Measurements from ENCODE around the gene ABHD17A.

DNA sequence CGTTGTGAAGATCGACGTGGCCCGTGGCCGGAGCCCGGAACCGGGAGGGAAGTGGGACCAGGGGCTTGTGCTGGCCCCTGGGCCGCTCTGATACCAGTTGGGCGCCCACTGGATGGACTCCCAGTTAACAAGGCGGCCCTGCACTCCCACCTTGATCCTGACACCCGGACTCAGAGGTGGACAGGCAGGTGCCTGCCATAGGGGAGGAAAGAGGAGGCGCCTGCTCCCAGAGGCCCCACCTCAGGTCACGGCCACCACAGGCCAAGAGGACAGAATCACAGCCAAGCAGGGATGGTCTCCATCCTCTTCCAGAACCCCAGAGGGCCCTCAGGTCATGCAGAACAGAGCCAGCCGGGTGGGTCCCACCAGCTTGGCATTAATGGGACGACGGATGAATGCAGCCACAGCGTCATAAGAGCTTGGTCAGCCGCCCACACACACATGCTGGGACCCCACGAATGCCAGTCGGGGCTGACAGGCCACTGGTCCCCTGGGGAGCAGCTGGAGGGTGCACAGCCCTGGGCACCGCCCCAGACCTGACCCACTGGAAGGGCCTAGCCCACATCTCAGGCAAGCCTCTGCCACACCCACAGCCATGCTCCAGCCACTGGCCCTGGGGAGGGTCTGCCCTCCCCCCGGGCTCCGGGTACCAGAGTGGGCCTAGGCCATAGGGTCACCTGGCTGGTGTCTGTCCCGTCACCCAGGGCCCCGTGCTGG is 12.3 kb downstream of the ABHD17A start:
- no peak for TF ChIP-seq OVOL2 (CRISPR knock-in tag; IDR thresholded peaks at IDR 0.05; ENCODE audit: borderline replicate concordance)
- TF ChIP-seq CREB1 (CRISPR knock-in tag; IDR thresholded peaks at IDR 0.05) = no peak
- no peak for TF ChIP-seq TEAD4 (CRISPR knock-in tag; IDR thresholded peaks at IDR 0.05)
- TF ChIP-seq, protein P1, sequence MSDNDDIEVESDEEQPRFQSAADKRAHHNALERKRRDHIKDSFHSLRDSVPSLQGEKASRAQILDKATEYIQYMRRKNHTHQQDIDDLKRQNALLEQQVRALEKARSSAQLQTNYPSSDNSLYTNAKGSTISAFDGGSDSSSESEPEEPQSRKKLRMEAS (CRISPR knock-in tag; IDR thresholded peaks at IDR 0.05) = no peak
- no peak for TF ChIP-seq ESRRA (CRISPR knock-in tag; IDR thresholded peaks at IDR 0.05; ENCODE audit: borderline replicate concordance)
- TF ChIP-seq, protein P2, sequence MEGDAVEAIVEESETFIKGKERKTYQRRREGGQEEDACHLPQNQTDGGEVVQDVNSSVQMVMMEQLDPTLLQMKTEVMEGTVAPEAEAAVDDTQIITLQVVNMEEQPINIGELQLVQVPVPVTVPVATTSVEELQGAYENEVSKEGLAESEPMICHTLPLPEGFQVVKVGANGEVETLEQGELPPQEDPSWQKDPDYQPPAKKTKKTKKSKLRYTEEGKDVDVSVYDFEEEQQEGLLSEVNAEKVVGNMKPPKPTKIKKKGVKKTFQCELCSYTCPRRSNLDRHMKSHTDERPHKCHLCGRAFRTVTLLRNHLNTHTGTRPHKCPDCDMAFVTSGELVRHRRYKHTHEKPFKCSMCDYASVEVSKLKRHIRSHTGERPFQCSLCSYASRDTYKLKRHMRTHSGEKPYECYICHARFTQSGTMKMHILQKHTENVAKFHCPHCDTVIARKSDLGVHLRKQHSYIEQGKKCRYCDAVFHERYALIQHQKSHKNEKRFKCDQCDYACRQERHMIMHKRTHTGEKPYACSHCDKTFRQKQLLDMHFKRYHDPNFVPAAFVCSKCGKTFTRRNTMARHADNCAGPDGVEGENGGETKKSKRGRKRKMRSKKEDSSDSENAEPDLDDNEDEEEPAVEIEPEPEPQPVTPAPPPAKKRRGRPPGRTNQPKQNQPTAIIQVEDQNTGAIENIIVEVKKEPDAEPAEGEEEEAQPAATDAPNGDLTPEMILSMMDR (IDR thresholded peaks at IDR 0.05) = no peak
- TF ChIP-seq, protein P3, sequence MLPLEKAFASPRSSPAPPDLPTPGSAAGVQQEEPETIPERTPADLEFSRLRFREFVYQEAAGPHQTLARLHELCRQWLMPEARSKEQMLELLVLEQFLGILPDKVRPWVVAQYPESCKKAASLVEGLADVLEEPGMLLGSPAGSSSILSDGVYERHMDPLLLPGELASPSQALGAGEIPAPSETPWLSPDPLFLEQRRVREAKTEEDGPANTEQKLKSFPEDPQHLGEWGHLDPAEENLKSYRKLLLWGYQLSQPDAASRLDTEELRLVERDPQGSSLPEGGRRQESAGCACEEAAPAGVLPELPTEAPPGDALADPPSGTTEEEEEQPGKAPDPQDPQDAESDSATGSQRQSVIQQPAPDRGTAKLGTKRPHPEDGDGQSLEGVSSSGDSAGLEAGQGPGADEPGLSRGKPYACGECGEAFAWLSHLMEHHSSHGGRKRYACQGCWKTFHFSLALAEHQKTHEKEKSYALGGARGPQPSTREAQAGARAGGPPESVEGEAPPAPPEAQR (CRISPR knock-in tag; IDR thresholded peaks at IDR 0.05) = no peak
- TF ChIP-seq ZNF138 (CRISPR knock-in tag; conservative IDR thresholded peaks at IDR 0.05) = no peak
- TF ChIP-seq ZNF671 (CRISPR knock-in tag; IDR thresholded peaks at IDR 0.05) = no peak
- no peak for TF ChIP-seq ETV6 (CRISPR knock-in tag; IDR thresholded peaks at IDR 0.05)
